HepG2 (cell line): Measurements from ENCODE around the gene L3MBTL4. TPM values are rescaled to one million over a fixed set of nuclear protein-coding genes. Genes with fewer than 3 reads are reported as not detected.

Experiments
- ATRX ChIP-seq: sonication (generic); formaldehyde crosslinking; IDR thresholded peaks from 2 replicates; pipeline ENCODE4 v1.4.0; 2020; ENCODE audit warnings: missing genetic modification reagents, borderline replicate concordance
- CENPX ChIP-seq: sonication (generic); formaldehyde crosslinking; IDR thresholded peaks from 2 replicates; pipeline ENCODE4 v1.9.0; 2021; ENCODE audit warnings: mild to moderate bottlenecking, missing genetic modification reagents, moderate library complexity
- EP300 ChIP-seq, 3 experiments: sonication (generic) in 1 of 3; formaldehyde crosslinking in 1 of 3; IDR thresholded peaks; 2 replicates each; pipeline versions ENCODE4 v1.5.1 to v1.6.1; 2011 to 2020; ENCODE audit warnings: low read depth in 2 of 3, low read length in 2 of 3, borderline replicate concordance in 1 of 3, improper control_type of control experiment in 1 of 3, mild to moderate bottlenecking in 1 of 3, missing genetic modification reagents in 1 of 3, moderate library complexity in 1 of 3
- GABPA ChIP-seq, 2 experiments: IDR thresholded peaks; 2 replicates each; pipeline ENCODE4 v1.6.1; 2011 to 2016; ENCODE audit warnings: low read depth in 2 of 2, low read length in 1 of 2, missing biosample characterization in 1 of 2, missing genetic modification characterization in 1 of 2
- HBP1 ChIP-seq: IDR thresholded peaks from 2 replicates; pipeline ENCODE4 v1.6.1; 2016; ENCODE audit warnings: low read depth, control low read depth
- HNRNPH1 ChIP-seq: fragments of 200-400 bp; formaldehyde crosslinking; optimal IDR thresholded peaks from 2 replicates; pipeline ENCODE3; 2017; ENCODE audit warnings: mild to moderate bottlenecking, low read depth, low read length
- MED1 ChIP-seq: sonication (generic); formaldehyde crosslinking; IDR thresholded peaks from 2 replicates; pipeline ENCODE4 v1.4.0; 2020; ENCODE audit warnings: missing genetic modification reagents
- ONECUT2 ChIP-seq: sonication (generic); formaldehyde crosslinking; IDR thresholded peaks from 2 replicates; pipeline ENCODE4 v1.4.0; 2020; ENCODE audit warnings: missing genetic modification reagents
- PAXIP1 ChIP-seq: sonication (generic); formaldehyde crosslinking; conservative IDR thresholded peaks from 2 replicates; pipeline ENCODE4 v1.4.0; 2020; ENCODE audit warnings: mild to moderate bottlenecking, missing genetic modification reagents, moderate library complexity
- PCBP1 ChIP-seq: fragments of 200-400 bp; formaldehyde crosslinking; IDR thresholded peaks from 2 replicates; pipeline ENCODE4 v1.6.1; 2017; ENCODE audit warnings: mild to moderate bottlenecking, low read depth, low read length, borderline replicate concordance
- SCMH1 ChIP-seq: sonication (generic); formaldehyde crosslinking; IDR thresholded peaks from 2 replicates; pipeline ENCODE4 v1.9.0; 2021; ENCODE audit warnings: missing genetic modification reagents, mild to moderate bottlenecking, borderline replicate concordance
- SMARCC2 ChIP-seq: fragments of 450-650 bp; IDR thresholded peaks from 2 replicates; pipeline ENCODE4 v1.6.1; 2017; ENCODE audit warnings: antibody characterized with exemption, mild to moderate bottlenecking
- SNRNP70 ChIP-seq: fragments of 200-400 bp; formaldehyde crosslinking; IDR thresholded peaks from 2 replicates; pipeline ENCODE4 v1.6.1; 2017; ENCODE audit warnings: mild to moderate bottlenecking, low read depth, low read length, moderate library complexity
- SOX5 ChIP-seq: IDR thresholded peaks from 2 replicates; pipeline ENCODE4 v1.6.1; 2016; ENCODE audit warnings: borderline replicate concordance
- SSRP1 ChIP-seq: IDR thresholded peaks from 2 replicates; pipeline ENCODE4 v1.6.1; 2016; ENCODE audit warnings: control low read depth
- THAP9 ChIP-seq: sonication (generic); formaldehyde crosslinking; IDR thresholded peaks from 2 replicates; pipeline ENCODE4; 2020; ENCODE audit warnings: missing genetic modification reagents, mild to moderate bottlenecking, borderline replicate concordance
- U2AF2 ChIP-seq: fragments of 200-400 bp; formaldehyde crosslinking; IDR thresholded peaks from 2 replicates; pipeline ENCODE4 v1.6.1; 2017; ENCODE audit warnings: low read depth, mild to moderate bottlenecking, low read length
- ZBTB7A ChIP-seq: sonication (generic); formaldehyde crosslinking; IDR thresholded peaks from 2 replicates; pipeline ENCODE4 v1.8.0; 2022; ENCODE audit warnings: mild to moderate bottlenecking, missing genetic modification reagents
- ZKSCAN5 ChIP-seq: sonication (generic); formaldehyde crosslinking; IDR thresholded peaks from 2 replicates; pipeline ENCODE4 v1.5.1; 2020; ENCODE audit warnings: mild to moderate bottlenecking, missing genetic modification reagents
- ZNF17 ChIP-seq: sonication (generic); formaldehyde crosslinking; IDR thresholded peaks from 2 replicates; pipeline ENCODE4 v1.5.0; 2020; ENCODE audit warnings: mild to moderate bottlenecking, missing genetic modification reagents
- ZNF354B ChIP-seq: sonication (generic); formaldehyde crosslinking; IDR thresholded peaks from 2 replicates; pipeline ENCODE4 v1.8.0; 2022; ENCODE audit warnings: mild to moderate bottlenecking, missing genetic modification reagents
- ZNF510 ChIP-seq: sonication (generic); formaldehyde crosslinking; IDR thresholded peaks from 2 replicates; pipeline ENCODE4 v1.4.0; 2020; ENCODE audit warnings: low read depth, mild to moderate bottlenecking, missing genetic modification reagents
- polyA plus RNA-seq, 8 experiments: library from polyadenylated mRNA; depleted of rRNA in 3 of 8; stranded (reverse) in 7 of 8; unstranded in 1 of 8; fragments of >200 nt; fragmentation: Illumina TruSeq in 4 of 8; extraction: Trizol in 4 of 8; gene quantifications; 2 replicates each; pipeline versions ENCODE4 v1.2.1 to v1.2.3, GENCODE V29; 2011 to 2016; ENCODE audit warnings: low read depth in 4 of 8, missing spikeins in 1 of 8, mixed read lengths in 1 of 8; ENCODE audit not compliant: insufficient read depth in 1 of 8
- total RNA-seq, 5 experiments: library from RNA; depleted of rRNA; stranded (reverse); fragments of >200 nt; fragmentation: Illumina TruSeq; extraction: Trizol; gene quantifications; 2 replicates each; pipeline ENCODE4 v1.2.3, GENCODE V29; 2016; ENCODE audit warnings: low read depth in 1 of 5

L3MBTL4 gene
- total and polyA plus RNA-seq, 2 of the 13 experiments (the other 11 are each of a cell fraction or from before 2014, with no cell fraction given), result 10.8 to 13.3 TPM

GRCh38 chr18:6370886-6371635, 43.6 kb downstream of the L3MBTL4 start (continued):
- TF ChIP-seq EP300 (IDR thresholded peaks at IDR 0.05; ENCODE audit: low read depth in 2 of 2, low read length in 2 of 2) (peak in 1 of 2 experiments; percentile 86; a peak in 2 of 4 replicates), EP300 (CRISPR knock-in tag; IDR thresholded peaks at IDR 0.05; ENCODE audit: borderline replicate concordance) (no peak), THAP9 (CRISPR knock-in tag) (no peak), SCMH1 (CRISPR knock-in tag) (no peak), ZKSCAN5 (CRISPR knock-in tag) (no peak), CENPX (CRISPR knock-in tag) (no peak), SOX5 (CRISPR knock-in tag) (peak; percentile 87; the same call in 1 of the 2 replicates), SMARCC2 (no peak), SNRNP70 (no peak), ZBTB7A (CRISPR knock-in tag) (no peak), MED1 (CRISPR knock-in tag) (peak; percentile 95), HNRNPH1 (no peak), ATRX (no peak), GABPA (IDR thresholded peaks at IDR 0.05; ENCODE audit: low read depth, low read length) (no peak), GABPA (CRISPR knock-in tag; IDR thresholded peaks at IDR 0.05; ENCODE audit: low read depth) (peak; percentile 23; the same call in 1 of the 2 replicates), SSRP1 (CRISPR knock-in tag) (no peak), ZNF510 (CRISPR knock-in tag) (no peak), ZNF17 (CRISPR knock-in tag) (no peak), PAXIP1 (CRISPR knock-in tag) (peak; percentile 91), ONECUT2 (no peak), HBP1 (CRISPR knock-in tag) (0 out of 2 replicates have a peak, but pooled peaks have one; percentile 36), PCBP1 (no peak), U2AF2 (no peak), ZNF354B (CRISPR knock-in tag) (no peak)
